Fibroblast of skin of abdomen (primary cell): ENCODE results near the gene CKB. TPM values are rescaled to one million over a fixed set of nuclear protein-coding genes. Genes with fewer than 3 reads are reported as not detected.
A peak's percentile ranks its signal among the peaks of the same experiment; 100 is the strongest.

Experiments
- DNase-seq: peaks from one replicate; pipeline ENCODE4 v3.0.0-alpha.2; 2013
- polyA plus RNA-seq, 2 experiments: library from polyadenylated mRNA; unstranded; fragments of 120-200 nt; gene quantifications; one replicate each; pipeline ENCODE4 v1.2.1, GENCODE V29; 2013; ENCODE audit not compliant: insufficient read length in 2 of 2

CKB gene
- polyA plus RNA-seq (2013, experiment 1 of 2; ENCODE audit: insufficient read length) = 12.3 TPM
- 13.0 TPM for polyA plus RNA-seq (2013, experiment 2 of 2; ENCODE audit: insufficient read length)

GRCh38 chr14:103522649-103523574 lies at the start of gene CKB:
CKB (minus strand) TSS chr14:103522830; CDS start chr14:103522493, 337 bp downstream.
- peak; percentile 29 for DNase-seq

DNA sequence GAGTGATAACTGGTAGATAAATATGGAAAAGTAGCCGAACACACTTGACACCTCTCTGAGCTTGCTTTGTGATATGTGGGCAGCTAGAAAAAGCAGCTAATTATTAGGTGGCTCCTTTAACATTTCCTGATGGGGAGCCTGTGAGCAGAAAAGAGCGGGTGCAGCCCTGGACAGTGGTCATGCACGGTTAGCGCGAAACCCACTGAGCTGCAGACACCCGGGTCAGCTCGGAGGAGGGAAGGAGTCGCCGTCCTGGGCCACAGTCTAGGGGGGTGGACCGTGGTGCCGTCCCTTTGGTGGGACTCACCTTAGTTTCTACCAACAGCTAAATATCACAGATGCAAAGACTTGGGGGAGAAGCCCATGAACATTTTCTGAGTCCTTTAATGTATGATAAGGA lies 46.8 kb upstream of the CKB start:
- no peak for DNase-seq

DNA sequence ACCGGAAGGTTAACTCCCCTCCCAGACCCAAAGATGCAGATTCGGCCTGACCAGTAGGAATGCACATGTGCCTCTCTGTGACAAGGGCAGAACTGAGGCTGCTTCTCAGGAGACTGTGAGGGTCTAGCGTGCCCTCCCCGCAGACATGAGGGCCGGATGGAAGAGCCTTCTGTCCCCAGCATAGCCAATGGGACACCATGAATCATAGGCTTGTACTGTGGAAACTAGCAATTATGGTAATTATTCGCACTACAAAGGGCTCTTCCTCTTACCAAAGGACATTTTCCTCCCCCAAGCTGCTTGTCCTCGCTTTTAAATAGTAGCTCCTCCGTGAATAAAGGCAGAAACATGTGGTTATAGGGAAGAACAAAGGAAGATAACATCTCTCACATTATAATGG lies 46.3 kb upstream of the CKB start:
- no peak for DNase-seq

DNA sequence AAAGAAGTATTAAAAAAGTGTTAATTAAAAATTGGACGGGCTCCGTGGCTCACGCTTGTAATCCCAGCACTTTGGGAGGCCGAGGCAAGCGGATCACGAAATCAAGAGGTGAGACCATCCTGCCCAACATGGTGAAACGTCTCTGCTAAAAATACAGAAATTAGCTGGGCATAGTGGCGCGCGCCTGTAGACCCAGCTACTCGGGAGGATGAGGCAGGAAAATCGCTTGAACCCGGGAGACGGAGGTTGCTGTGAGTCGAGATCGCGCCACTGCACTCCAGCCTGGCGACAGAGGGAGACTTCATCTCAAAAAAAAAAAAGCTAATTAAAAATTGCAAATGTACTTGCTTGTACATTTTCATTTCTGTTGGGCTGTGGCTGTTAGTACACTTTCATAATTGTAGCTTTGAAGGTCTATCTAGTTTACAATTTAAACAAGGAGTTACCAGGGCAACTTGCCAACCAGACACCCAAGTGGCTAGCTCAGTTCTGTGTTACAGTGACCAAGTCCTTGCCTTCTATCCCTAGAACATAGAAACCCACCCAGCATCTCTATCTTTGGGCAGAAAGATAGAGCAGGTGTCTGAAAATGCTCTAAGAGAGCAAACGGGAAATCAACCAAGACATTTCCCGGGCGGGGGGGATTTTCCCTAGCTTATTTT lies 41.3 kb upstream of the CKB start:
- DNase-seq = no peak

GRCh38 chr14:103563226-103563620 lies 40.6 kb upstream of the CKB start:
- no peak for DNase-seq

- DNase-seq = peak; percentile 83
These were observed 40.0 kb upstream of the CKB start, which contains the start of the genes BAG5 and COA8 for GRCh38 chr14:103562429-103563225. BAG5 (minus strand) TSS chr14:103562657; CDS start chr14:103561164, 1,493 bp downstream. COA8 (plus strand) TSS chr14:103562960; CDS start chr14:103563002, 42 bp downstream.

DNA sequence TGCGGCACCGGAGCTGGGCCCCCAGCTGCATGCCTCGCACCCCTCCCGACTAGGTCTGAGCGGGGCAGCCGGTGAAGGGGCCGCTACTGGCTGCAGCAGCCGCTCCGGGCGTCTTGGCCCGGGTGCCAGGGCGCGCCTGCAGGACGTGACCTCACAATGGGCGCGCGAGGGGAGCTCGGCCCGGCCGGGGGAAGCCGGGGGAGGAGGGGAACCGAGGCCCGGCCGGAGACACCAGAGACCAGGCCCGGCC lies 39.5 kb upstream of the CKB start:
- DNase-seq = peak; percentile 35

DNA sequence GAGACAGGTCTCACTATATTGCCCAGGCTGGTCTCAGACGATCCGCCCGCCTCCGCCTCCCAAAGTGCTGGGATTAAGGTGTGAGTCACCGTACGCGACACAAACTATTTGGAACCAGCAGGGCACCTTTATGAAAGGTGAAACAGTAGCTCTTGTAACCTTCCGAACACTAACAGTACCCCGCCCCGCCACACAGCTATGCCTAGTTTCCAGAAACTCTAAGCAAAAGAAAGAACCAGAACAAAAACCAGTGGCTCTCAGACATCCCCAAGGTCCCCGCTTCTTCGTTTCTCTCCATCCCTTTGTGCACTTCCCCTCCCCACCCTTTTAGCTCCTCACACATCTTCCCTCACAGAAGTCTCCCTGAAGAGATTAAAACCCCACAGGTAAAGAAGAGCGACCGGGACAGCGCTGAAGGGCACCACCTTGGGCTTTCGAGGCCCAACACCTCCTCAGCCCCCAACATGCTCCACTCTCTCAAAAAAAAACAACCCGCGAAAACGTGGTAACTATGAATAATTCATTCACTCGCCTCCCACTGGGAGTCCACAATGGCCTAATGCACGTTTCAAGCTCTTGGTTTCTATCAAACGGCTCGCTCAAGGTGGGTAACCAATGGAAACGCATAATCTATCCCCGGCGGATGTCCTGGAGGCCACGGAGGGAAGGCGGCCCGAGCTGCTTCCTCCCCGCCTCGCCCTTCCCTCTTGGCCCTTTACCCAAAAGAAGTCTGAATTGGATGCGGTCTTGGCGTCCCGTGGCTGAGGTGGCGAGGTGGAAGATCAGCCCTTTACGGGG lies 39.0 kb upstream of the CKB start:
- peak; percentile 26 for DNase-seq

GRCh38 chr14:103560691-103561090 lies 38.1 kb upstream of the CKB start:
- DNase-seq = no peak

DNA sequence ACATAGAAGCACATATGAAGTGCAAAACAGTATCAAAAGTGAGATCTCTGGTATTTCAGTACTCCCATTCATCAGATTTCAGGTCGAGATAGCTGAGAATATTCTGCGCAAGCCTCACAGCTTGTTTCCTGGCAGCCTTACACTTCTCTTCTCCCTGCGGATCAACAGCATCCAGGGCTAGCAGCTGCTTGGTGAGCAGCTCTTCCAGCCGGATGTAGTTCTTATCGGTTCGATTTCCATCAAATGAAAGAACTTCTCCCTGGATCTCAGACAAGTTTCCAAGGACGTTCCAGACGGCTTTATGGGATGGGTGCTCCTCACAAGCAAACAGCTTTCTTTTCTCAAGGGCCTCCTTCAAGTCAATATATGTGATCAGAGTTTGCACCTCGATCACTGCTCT lies 37.1 kb upstream of the CKB start:
- DNase-seq = no peak

DNA sequence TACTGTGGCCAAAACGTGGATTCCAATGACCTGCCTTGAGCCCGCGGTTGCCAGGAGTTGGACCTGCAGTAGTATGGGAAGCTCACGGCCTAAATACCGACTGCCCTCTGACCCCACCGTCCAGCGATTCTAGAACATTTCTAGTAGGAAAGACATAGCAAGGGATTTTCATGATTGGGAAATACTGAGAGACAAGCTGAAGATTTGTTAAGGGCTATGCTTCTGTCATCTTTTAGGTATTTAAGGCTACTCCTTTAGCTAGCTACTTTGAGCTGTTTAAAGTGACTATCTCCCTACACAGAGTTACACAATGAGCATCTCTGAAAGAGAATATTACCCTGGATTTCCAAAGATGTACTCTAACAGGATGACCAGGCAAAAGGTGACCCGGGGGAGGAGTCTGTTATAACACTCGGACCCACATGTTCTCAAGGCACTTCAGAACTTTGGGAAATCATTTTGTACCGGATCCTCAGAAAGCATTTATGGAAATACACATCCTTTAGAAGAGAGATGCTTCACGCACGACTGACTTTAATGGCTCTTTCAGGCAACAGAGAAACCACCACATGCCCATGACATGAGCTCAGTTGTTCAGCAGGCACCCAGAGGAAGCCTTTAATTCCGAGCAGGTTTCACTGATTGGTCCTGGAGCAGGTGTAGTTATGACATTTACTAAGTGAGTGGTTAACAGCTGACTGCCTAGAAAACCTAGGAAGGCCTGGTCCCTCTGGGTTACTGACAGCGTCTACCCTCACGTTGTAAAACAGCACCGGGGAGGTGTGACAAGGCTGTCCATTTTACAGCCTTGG lies 35.6 kb upstream of the CKB start:
- peak; percentile 36 for DNase-seq

- DNase-seq = no peak
These were observed 34.5 kb upstream of the CKB start for GRCh38 chr14:103556946-103557758.

DNA sequence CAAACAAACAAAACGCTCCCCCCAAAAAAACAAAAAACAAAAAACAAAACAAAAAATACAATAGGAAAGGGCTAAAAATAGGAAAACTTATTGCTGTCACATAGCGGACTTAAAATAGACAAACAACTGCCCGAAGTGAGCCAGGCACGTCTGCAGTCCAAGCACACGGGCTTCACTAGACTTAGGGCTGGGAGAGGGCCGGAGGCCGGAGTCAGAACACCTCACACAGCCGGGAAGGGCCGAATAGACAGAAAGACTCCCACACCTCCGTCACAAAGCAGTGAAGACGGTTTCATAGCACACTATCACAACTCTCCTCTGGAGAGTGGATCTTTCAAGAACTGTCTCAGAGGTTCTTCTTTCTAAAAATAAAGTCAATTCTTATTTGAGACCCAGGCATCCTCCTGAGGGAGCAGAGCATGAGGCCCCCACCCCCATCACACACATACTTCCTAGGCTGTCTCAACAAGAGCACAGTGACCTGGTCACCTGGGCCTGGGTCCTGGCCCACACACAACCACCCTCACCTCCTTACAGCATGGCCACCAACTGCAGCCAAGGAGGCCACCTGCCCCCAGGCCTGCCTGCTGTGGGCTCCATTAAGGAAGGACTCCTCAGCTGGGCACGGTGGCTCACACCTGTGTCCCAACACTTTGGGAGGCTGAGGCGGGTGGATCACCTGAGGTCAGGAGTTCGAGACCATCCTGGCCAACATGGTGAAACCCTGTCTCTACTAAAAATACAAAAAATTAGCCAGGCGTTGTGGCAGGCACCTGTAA lies 33.1 kb upstream of the CKB start:
- DNase-seq = no peak

DNA sequence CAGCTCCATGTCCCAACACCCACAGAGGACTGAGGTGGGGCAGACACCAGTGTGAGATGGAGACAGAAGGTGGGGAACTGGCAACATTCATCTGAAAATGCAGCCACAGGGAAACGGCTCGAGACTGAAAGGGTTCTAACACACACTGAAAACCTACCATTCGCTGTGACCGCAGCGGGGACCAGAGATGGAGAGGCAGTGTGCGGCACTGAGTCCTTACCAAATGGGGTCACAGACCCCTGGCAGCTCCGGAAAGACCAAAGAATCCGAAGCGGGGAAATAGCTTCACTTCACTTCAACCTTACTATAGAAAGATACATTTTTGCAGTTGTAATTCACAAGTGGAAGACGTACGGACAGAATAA lies 30.2 kb upstream of the CKB start:
- DNase-seq = no peak

DNA sequence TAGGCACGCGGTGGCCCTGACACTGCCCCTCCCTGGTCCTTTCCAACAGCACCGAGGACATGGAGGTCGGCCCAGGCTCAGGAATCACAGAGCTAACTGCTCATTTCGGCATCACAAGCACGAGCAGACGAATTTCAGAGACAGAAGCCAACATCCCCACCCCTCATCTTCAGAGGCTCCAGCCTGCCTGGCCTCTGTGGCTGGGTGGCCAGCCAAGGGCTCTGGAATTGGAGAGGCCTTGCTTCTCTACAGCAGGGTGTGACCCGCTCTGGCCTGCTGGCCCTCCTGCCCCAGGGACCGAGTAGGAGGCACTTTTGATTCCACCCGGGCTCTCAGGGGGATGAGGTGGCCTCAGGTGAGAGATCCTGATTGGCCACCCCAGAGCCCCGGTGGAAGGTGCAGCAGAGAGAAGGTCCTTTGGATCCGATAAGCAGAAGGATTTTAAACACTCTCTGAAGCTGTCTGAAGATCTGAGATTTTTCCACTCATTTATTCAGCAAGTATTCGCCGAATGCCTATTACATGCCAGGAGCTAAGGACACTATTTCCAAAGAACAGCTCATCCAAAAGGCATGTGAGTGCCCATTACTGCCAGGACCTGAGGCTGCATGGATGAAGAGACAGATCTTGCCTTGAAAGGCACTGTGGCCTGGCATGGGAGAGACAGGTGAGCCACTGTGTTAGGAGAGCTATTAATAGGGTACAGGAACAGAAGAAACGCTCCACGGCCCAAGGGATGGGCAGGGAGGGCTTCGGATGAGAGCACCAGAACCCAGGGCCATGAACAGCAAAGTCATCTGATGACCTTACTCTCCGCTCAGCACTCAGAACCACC lies 29.6 kb upstream of the CKB start:
- DNase-seq = no peak

DNA sequence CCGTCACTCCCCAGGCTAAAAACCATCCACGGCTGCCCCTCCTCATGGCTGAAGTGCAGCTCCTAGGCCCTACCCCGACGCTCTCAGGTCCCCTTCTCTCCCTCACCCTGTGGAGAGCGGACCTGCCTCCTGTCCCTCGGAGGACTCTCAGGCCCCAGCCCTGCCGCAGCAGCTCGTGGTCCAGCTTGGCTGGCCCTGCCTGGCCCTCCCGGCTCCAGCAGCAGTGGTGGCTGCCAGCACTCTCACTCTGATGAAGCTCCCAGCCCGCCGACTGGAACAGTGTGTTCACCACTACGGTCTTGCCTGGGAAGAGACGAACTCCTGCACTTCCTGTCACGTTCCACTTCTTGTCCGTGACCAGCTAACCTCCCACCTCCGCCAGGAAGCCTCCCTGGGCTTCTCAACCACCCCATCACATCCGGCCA lies 28.7 kb upstream of the CKB start:
- DNase-seq = no peak

GRCh38 chr14:103550451-103551337 lies 28.1 kb upstream of the CKB start:
- DNase-seq = no peak
